Omental fat pad (tissue), 4 donors: ENCODE measurements around the gene RAI1. TPM values are rescaled to one million over a fixed set of nuclear protein-coding genes. Genes with fewer than 3 reads are reported as not detected.
A peak's percentile ranks its signal among the peaks of the same experiment; 100 is the strongest.

Experiments
- ATAC-seq: fragments of 150-250 bp; one replicate; pipeline ENCODE4 v1.9.1; 2016; ENCODE audit warnings: mild to moderate bottlenecking, moderate library complexity; ENCODE audit not compliant: low FRiP score
- DNase-seq: peaks from one replicate; pipeline ENCODE4 v3.0.0-alpha.2; 2019; ENCODE audit warnings: low spot score
- small RNA-seq: library from RNA; depleted of rRNA; stranded (forward); fragments of <200 nt; gene quantifications from one replicate; pipeline ENCODE3, GENCODE V24; 2016
- total RNA-seq, 4 donors: library from RNA; depleted of rRNA; stranded (reverse); fragments of >200 nt; gene quantifications; one replicate each; pipeline ENCODE4 v1.1.0, GENCODE V29; 2016
- TF ChIP-seq, protein P1 (sequence below), 3 donors: fragments of 450-650 bp; IDR thresholded peaks; one replicate each; pipeline ENCODE4 v1.5.1; 2016 to 2017; ENCODE audit warnings: antibody characterized with exemption in 3 of 3, mild to moderate bottlenecking in 3 of 3, moderate library complexity in 2 of 3

Gene RAI1
- total RNA-seq, 4 donors from 2014 or later = 6.7 to 30.6 (median 8.5) TPM

DNA sequence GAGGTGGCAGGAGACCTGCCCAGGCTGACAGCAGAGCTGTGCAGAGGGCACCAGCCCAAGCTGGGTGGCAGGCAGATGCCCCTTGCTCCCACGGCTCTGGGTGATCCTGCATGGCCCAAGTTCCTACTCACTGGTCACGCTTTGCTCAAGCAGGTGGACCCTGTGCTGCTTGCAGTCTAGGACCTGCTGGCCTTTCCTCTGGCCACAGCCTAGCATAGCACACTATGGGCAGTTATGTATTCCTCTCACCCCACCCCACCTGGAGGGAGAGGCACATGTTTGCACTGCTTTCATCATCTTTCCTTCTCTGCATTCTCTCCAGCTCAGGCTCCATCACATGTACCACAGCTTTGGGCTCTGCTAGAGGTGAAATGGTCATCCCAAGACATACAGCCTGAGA, 175.1 kb downstream of the RAI1 start:
- TF ChIP-seq, protein P1, sequence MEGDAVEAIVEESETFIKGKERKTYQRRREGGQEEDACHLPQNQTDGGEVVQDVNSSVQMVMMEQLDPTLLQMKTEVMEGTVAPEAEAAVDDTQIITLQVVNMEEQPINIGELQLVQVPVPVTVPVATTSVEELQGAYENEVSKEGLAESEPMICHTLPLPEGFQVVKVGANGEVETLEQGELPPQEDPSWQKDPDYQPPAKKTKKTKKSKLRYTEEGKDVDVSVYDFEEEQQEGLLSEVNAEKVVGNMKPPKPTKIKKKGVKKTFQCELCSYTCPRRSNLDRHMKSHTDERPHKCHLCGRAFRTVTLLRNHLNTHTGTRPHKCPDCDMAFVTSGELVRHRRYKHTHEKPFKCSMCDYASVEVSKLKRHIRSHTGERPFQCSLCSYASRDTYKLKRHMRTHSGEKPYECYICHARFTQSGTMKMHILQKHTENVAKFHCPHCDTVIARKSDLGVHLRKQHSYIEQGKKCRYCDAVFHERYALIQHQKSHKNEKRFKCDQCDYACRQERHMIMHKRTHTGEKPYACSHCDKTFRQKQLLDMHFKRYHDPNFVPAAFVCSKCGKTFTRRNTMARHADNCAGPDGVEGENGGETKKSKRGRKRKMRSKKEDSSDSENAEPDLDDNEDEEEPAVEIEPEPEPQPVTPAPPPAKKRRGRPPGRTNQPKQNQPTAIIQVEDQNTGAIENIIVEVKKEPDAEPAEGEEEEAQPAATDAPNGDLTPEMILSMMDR (IDR thresholded peaks at IDR 0.05) = no peak
- DNase-seq (no peak), ATAC-seq (no peak)

DNA sequence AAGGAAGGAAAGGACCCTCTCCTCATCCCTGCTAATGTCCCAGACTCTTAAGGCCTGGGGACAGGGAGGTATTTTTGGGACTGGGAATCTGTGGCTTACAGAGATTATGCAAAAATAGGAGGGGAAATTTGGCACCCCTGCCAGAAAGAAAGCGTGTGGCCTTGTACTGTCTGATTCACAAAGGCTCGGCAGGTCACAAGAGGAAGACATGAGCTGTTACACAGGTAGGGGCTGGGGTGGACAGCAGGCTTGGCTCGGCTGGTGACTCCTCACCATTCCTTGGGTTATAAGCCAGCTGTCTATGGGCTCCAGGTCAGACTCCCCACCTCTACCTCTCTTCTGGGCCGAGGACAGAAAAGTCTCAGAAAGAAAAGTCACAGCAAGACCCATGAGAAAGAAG, 176.2 kb downstream of the RAI1 start:
- ATAC-seq (no peak), DNase-seq (no peak)
- TF ChIP-seq, protein P1 (IDR thresholded peaks at IDR 0.05) = no peak

DNA sequence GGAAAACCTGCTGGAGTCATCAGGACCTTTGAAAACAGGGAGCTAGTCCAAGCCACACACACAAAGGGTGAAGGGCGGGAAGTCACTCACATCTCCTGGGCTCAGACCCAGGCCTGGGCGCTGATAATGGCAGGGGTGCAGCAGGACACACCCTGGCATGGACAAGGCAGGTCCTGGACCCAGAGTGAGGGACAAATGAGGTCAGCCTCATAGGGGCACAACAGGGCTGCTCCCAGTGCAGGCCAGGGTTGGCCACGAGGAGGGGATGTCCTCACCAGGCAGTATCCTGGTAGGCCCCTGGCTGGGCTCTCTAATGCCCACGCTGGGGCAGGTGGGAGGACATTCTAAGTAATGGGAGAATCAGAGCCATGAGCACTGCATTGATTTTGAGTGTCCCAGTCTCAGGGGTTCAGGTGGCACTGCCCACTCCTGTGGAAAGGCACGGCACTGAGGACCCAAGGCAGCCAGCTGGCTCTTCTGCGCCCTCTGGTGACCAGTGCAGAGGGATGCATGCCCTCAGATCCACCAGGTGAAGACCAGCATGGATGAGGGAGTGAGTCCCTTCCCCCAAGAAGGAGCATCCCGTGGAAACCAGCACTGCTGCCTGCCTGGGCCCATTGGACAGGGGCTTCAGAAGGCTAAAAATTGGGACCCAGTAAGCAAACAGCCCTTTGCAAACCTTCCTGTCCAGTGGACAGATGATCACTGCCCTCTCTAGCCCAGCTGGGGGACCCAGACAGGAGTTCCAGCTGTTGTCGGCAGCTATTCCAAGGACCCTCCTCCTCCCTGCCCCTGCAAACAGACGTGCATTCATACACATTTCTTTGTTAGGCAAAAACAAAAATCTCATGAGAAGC, 178.9 kb downstream of the RAI1 start:
- TF ChIP-seq, protein P1 (IDR thresholded peaks at IDR 0.05) = peak in 2 of 3 donors; percentile 47 to 57
- DNase-seq = no peak
- peak; percentile 72 for ATAC-seq

DNA sequence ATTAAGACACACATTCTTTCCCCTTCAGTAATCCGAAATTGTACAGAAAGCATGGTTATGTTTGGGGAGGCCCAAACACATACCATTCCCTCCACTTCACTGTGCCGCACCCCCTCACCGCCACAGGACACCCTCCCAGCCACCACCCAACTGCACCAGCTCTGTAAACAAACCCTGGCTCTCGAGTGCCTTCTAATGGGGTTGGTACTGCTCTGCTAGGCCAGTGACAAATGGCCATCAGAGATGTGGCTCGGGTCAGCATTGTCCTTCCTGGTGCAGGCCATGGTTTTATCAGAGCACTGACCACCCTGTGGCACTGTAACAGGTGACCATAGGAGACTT, 179.5 kb downstream of the RAI1 start:
- DNase-seq (no peak), ATAC-seq (no peak)
- TF ChIP-seq, protein P1 (IDR thresholded peaks at IDR 0.05) = no peak

Small RNAs within 50 kb of the gene (small RNA-seq; reads per million reads assigned to genes)
- 0.39 reads per million for gene MIR33B
- 0.39 reads per million for gene MIR6777
- gene RF02177 = not detected
- not detected for gene RF02178

Other genes with a start within 250 kb of the RAI1 start
- 10 to 100 TPM; 11.5 to 26.2 (median 16.2) TPM for gene MED9, start 204.5 kb upstream of the RAI1 start, total RNA-seq
- gene RASD1, start 185.1 kb upstream of the RAI1 start, total RNA-seq = 100 to 1,000 TPM in 3 of 4 donors, 10 to 100 TPM in 1; 76.9 to 413 (median 322) TPM
- gene PEMT, start 89.8 kb upstream of the RAI1 start, total RNA-seq = 100 to 1,000 TPM in 1 of 4 donors, 10 to 100 TPM in 3; 32.2 to 181 (median 57.1) TPM
- gene SREBF1, start 155.5 kb downstream of the RAI1 start, total RNA-seq = 100 to 1,000 TPM in 1 of 4 donors, 10 to 100 TPM in 3; 18.5 to 118 (median 31.2) TPM